Loucy (cell line): ENCODE measurements around the gene PRKAR2B.

Experiments used
- H2AFZ ChIP-seq: fragments of 200-600 bp; sonication (generic); 2 replicates; pipeline ENCODE4 v1.6.0; 2016; ENCODE audit warnings: antibody characterized with exemption, mild to moderate bottlenecking, low read length, moderate library complexity
- H3F3A ChIP-seq: fragments of 200-600 bp; 2 replicates; pipeline ENCODE4 v1.6.0; 2016; ENCODE audit warnings: antibody characterized with exemption, low read depth, mild to moderate bottlenecking
- H3K27me3 ChIP-seq: fragments of 200-600 bp; sonication (generic); 2 replicates; pipeline ENCODE4 v1.6.1; 2014; ENCODE audit warnings: low read length, mild to moderate bottlenecking; ENCODE audit not compliant: insufficient read depth, poor library complexity, severe bottlenecking
- H3K36me3 ChIP-seq: fragments of 200-600 bp; sonication (generic); 2 replicates; pipeline ENCODE4 v1.6.1; 2016; ENCODE audit warnings: low read length; ENCODE audit not compliant: insufficient read depth
- H3K4me1 ChIP-seq: fragments of 200-600 bp; sonication (generic); 2 replicates; pipeline ENCODE4 v1.5.1; 2014; ENCODE audit warnings: low read length, mild to moderate bottlenecking; ENCODE audit not compliant: insufficient read depth, poor library complexity, severe bottlenecking
- H3K4me2 ChIP-seq: fragments of 200-600 bp; sonication (generic); 2 replicates; pipeline ENCODE4 v1.6.0; 2014; ENCODE audit warnings: antibody characterized with exemption, low read length, low read depth, mild to moderate bottlenecking; ENCODE audit not compliant: poor library complexity, severe bottlenecking
- H3K4me3 ChIP-seq: fragments of 200-600 bp; sonication (generic); 2 replicates; pipeline ENCODE4 v1.5.1; 2014; ENCODE audit warnings: low read length, mild to moderate bottlenecking, mixed read lengths; ENCODE audit not compliant: poor library complexity, severe bottlenecking
- H3K79me2 ChIP-seq: fragments of 200-600 bp; sonication (generic); 2 replicates; pipeline ENCODE4 v1.6.1; 2014; ENCODE audit warnings: low read length; ENCODE audit not compliant: insufficient read depth
- H3K9ac ChIP-seq: fragments of 200-600 bp; sonication (generic); 2 replicates; pipeline ENCODE4 v1.6.0; 2014; ENCODE audit warnings: mild to moderate bottlenecking, low read depth, low read length, moderate library complexity; ENCODE audit not compliant: poor library complexity, severe bottlenecking
- H3K9me2 ChIP-seq: fragments of 200-600 bp; sonication (generic); replicated peaks from 2 replicates; pipeline ENCODE4 v1.6.1; 2016; ENCODE audit warnings: low read depth, low read length, mixed read lengths
- H3K9me3 ChIP-seq: fragments of 200-600 bp; sonication (generic); 2 replicates; pipeline ENCODE4 v1.6.1; 2014; ENCODE audit warnings: mild to moderate bottlenecking, antibody characterized with exemption, low read length, low read depth; ENCODE audit not compliant: insufficient read depth
- H4K20me1 ChIP-seq: fragments of 200-600 bp; sonication (generic); 2 replicates; pipeline ENCODE4 v1.6.0; 2014; ENCODE audit warnings: antibody characterized with exemption, low read length, mild to moderate bottlenecking; ENCODE audit not compliant: insufficient read depth, poor library complexity, severe bottlenecking
- EZH2phosphoT487 ChIP-seq: fragments of 200-600 bp; IDR thresholded peaks from 2 replicates; pipeline ENCODE4 v1.6.1; 2018; ENCODE audit warnings: antibody characterized with exemption, mild to moderate bottlenecking, moderate library complexity, borderline replicate concordance
- TF ChIP-seq, protein P1 (sequence below): fragments of 200-600 bp; sonication (generic); conservative IDR thresholded peaks from 2 replicates; pipeline ENCODE4 v1.5.1; 2014; ENCODE audit warnings: mild to moderate bottlenecking, antibody characterized with exemption, low read length

The PRKAR2B gene

DNA sequence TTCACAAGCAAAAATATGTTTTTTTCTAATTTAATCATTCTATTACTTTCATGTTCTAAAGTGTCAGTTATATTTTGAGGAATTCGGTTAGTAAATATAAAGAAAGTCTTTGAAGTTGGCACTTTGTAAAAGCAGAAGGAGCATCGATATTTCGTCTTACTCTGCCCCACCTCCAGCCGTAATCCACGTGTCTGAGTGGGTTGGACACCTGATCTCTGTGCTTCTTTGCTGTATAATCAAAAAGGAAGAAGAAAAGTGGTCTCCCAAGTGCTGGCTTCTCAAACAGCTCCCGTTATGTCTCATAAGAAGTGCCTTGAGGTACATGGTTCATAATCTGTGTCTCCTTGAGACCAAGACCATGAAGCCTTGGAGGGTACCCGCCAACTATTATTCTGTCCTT lies 19.8 kb downstream of the PRKAR2B start:
- no peaks in the 10 kb centered on the region for H3K4me1 ChIP-seq
- H2AFZ ChIP-seq: no peak overlapping the region
- H4K20me1 ChIP-seq: no peaks in the 10 kb centered on the region
- no peaks in the 10 kb centered on the region for H3K9me2 ChIP-seq
- no peaks in the 10 kb centered on the region for H3K79me2 ChIP-seq
- no peak overlapping the region for H3K9ac ChIP-seq
- H3K9me3 ChIP-seq: no peaks in the 10 kb centered on the region
- no peak overlapping the region for H3K4me2 ChIP-seq
- no peaks in the 10 kb centered on the region for H3K27me3 ChIP-seq
- TF ChIP-seq, protein P1, sequence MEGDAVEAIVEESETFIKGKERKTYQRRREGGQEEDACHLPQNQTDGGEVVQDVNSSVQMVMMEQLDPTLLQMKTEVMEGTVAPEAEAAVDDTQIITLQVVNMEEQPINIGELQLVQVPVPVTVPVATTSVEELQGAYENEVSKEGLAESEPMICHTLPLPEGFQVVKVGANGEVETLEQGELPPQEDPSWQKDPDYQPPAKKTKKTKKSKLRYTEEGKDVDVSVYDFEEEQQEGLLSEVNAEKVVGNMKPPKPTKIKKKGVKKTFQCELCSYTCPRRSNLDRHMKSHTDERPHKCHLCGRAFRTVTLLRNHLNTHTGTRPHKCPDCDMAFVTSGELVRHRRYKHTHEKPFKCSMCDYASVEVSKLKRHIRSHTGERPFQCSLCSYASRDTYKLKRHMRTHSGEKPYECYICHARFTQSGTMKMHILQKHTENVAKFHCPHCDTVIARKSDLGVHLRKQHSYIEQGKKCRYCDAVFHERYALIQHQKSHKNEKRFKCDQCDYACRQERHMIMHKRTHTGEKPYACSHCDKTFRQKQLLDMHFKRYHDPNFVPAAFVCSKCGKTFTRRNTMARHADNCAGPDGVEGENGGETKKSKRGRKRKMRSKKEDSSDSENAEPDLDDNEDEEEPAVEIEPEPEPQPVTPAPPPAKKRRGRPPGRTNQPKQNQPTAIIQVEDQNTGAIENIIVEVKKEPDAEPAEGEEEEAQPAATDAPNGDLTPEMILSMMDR: no peak
- TF ChIP-seq EZH2phosphoT487: no peak
- H3F3A ChIP-seq: no peaks in the 10 kb centered on the region
- H3K36me3 ChIP-seq: no peaks in the 10 kb centered on the region
- no peak overlapping the region for H3K4me3 ChIP-seq

DNA sequence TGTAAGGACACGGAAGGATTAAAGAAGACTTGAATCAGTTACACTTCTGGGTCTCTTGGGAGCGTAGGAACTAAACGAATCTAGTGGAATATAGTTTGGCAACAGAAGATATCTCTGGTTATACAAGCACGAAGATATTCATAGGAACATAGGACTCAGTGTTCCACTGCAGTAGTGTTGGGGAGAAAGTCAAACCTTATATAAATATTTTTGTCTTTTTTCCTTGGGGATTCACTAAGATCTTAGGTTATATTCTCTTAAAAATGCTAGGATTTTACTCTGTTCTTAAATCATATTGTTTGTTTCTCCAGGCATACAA lies 21.4 kb downstream of the PRKAR2B start:
- Histone ChIP-seq H3K27me3 (no peaks in the 10 kb centered on the region), H3K4me2 (no peak overlapping the region), H3K4me3 (no peak overlapping the region), H3K9ac (no peak overlapping the region), H3K79me2 (no peaks in the 10 kb centered on the region), H3K4me1 (no peaks in the 10 kb centered on the region), H3K9me3 (no peaks in the 10 kb centered on the region), H3K9me2 (no peaks in the 10 kb centered on the region), H3F3A (no peaks in the 10 kb centered on the region), H4K20me1 (no peaks in the 10 kb centered on the region), H3K36me3 (no peaks in the 10 kb centered on the region), H2AFZ (no peak overlapping the region)
- TF ChIP-seq EZH2phosphoT487: no peak
- TF ChIP-seq, protein P1: no peak

DNA sequence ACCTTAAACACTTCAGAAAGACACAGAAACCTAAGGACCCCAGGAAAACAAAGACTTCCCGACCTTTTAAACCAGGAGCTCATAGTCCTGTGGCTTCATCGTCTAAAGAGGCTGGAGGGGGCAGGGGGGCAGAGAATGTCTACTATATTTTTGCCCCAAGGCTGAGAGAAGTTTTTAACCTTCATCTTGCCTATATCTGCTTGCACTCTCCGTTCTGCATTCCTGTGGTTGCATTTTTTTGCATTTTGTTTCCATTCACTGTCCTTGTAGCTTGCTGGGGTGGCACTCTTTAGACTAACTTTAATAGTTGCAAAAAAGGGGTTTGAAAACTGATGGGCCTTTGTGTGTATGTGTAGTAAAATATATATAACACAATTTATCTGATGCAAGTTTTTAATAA lies 23.7 kb downstream of the PRKAR2B start:
- no peak overlapping the region for H3K9ac ChIP-seq
- H3K4me1 ChIP-seq: no peaks in the 10 kb centered on the region
- TF ChIP-seq, protein P1: no peak
- TF ChIP-seq EZH2phosphoT487: no peak
- H2AFZ ChIP-seq: no peak overlapping the region
- H3F3A ChIP-seq: no peaks in the 10 kb centered on the region
- no peaks in the 10 kb centered on the region for H3K27me3 ChIP-seq
- H3K4me3 ChIP-seq: no peak overlapping the region
- no peaks in the 10 kb centered on the region for H3K79me2 ChIP-seq
- no peaks in the 10 kb centered on the region for H3K9me2 ChIP-seq
- no peaks in the 10 kb centered on the region for H4K20me1 ChIP-seq
- H3K9me3 ChIP-seq: no peaks in the 10 kb centered on the region
- no peaks in the 10 kb centered on the region for H3K36me3 ChIP-seq
- H3K4me2 ChIP-seq: no peak overlapping the region
